T-helper 1 cell treated with Interleukin-12 subunit alpha and Interleukin-12 subunit beta and Interleukin-4 antibody, amounts not matched to agents 30 μg/mL and 1 μg/mL, for 36 hours (primary cell): ENCODE results near the gene TRAF3.
"Not testable (repeated sequence)": the region's sequence is repeated elsewhere in the genome, so short reads cannot be mapped to it uniquely, and the experiment has no call there.

ENCODE experiments used
- H3K27ac Mint-ChIP-seq: one replicate; pipeline ENCODE4 v1.8.0; 2021; ENCODE audit warnings: mild to moderate bottlenecking, mixed read lengths
- H3K27me3 Mint-ChIP-seq: one replicate; pipeline ENCODE4 v1.8.0; 2021; ENCODE audit warnings: low read depth, mixed read lengths
- H3K36me3 Mint-ChIP-seq: one replicate; pipeline ENCODE4 v1.8.0; 2021; ENCODE audit warnings: low read depth, mixed read lengths
- H3K4me1 Mint-ChIP-seq: one replicate; pipeline ENCODE4 v1.8.0; 2021; ENCODE audit warnings: low read depth, mixed read lengths
- H3K4me3 Mint-ChIP-seq: one replicate; pipeline ENCODE4 v1.8.0; 2021; ENCODE audit warnings: mild to moderate bottlenecking, moderate library complexity, mixed read lengths
- H3K9me3 Mint-ChIP-seq: one replicate; pipeline ENCODE4 v1.8.0; 2021; ENCODE audit warnings: mixed read lengths

Gene TRAF3

DNA sequence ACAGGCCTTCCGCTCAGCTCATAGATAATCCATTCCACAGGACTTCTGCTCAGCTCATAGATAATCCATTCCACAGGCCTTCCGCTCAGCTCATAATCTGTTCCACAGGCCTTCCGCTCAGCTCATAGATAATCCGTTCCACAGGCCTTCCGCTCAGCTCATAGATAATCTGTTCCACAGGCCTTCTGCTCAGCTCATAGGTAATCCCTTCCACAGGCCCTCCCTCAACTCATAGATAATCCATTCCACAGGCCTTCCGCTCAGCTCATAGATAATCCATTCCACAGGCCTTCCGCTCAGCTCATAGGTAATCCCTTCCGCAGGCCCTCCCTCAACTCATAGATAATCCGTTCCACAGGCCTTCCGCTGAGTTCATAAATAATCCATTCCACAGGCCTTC is 100.3 kb downstream of the TRAF3 start:
- H3K4me1 Mint-ChIP-seq, H3K27ac Mint-ChIP-seq, H3K9me3 Mint-ChIP-seq, H3K4me3 Mint-ChIP-seq, H3K27me3 Mint-ChIP-seq: not testable (repeated sequence)
- H3K36me3 Mint-ChIP-seq = peaks cover 14% of the 10 kb centered on the region

DNA sequence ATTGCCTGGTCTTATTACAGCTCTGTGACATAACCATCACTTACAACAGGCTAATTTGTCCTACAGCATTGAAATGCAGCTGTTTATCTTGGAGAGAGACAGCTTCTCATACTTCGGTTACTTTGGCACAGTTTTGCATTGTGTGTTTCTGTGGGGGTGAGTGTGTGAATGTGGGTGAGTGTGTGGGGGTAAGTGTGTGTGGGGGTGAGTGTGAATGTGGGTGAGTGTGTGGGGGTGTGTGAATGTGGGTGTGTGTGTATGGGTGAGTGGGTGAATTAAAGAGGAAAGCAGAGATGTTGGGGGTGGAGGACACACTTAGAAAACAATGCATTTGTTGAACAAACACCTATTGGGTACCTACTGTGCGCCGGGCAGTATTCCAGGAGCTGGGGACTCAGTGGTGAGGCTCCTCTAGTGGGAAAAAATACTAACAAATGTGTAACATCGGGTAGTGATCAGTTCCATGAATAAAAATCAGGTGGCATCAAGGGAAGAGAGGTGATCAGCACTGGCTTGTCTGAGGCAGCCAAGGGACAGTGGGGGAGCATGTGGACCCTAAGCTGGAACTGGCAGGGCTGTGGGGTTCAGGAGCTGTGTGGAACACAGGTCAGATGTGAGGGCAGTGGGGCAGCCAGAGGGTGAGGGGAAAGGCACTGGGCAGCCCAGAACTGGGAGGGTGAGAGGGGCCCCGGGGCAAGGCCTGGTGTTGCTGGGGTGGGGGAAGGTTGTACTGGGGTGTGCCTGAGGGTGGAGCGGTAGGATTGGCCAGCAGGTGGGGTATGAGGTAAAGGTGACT is 101.1 kb downstream of the TRAF3 start:
- Mint-ChIP-seq H3K27ac (no peak overlapping the region), H3K36me3 (peaks cover 16% of the 10 kb centered on the region), H3K4me1 (peaks cover 9% of the 10 kb centered on the region), H3K4me3 (no peak overlapping the region), H3K9me3 (no peaks in the 10 kb centered on the region), H3K27me3 (no peaks in the 10 kb centered on the region)

DNA sequence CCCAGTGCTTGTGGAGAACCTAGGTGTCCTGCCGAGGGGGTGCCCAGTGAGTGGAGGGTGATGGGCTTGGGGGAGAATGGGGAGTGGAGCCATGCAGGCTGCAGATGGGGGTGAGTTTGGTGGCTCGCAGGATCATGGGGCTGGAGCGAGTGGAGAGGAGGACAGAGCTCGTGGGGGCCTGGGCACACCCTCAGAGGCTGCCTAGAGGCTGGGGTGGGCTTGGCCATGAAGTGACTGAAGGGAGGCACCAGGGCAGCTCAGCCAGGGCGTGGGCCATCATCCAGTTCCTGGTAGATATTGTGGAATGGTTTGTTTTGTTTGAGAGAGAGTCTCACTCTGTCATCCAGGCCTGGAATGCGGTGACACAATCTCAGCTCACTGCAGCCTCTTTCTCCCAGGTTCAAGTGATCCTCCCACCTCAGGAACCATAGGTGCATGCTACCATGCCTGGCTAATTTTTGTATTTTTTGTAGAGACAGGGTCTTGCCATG is 101.8 kb downstream of the TRAF3 start:
- Mint-ChIP-seq H3K9me3 (no peaks in the 10 kb centered on the region), H3K36me3 (peaks cover 17% of the 10 kb centered on the region), H3K4me1 (peaks cover 9% of the 10 kb centered on the region), H3K27me3 (no peaks in the 10 kb centered on the region), H3K4me3 (no peak overlapping the region), H3K27ac (no peak overlapping the region)

DNA sequence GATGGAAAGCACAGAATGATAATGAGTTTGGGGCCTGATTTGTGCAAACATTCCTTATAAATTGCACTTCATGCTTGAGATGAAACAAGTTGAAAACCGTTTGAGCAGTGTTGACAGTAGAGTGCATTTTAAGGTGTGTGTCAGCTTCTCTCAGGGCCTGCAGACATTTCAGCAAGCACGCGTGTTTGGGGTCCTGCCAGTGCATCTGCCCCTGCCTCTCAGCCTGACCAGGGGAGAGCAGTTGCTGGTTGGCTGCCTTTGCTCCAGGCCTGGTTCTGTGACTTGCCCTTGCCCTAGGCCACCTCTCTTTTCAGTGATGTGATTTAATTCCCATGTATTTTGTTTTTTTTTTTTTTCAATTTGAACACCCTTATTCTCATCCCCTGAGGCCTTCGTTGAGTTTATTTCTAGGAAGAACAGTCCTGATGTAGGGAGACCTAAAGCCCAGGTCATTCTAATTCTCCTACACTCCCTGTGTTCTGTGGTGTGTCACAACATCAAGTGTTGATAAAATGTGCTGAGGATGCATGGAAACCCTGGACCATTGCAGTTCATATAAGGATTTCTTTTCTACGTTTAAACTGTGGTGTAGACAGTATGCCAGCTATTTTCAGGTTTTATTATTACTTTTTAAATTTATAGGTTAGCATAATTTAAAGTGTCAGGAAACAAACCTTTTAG is 105.1 kb downstream of the TRAF3 start:
- Mint-ChIP-seq H3K9me3 (no peaks in the 10 kb centered on the region), H3K27ac (no peak overlapping the region), H3K4me1 (peaks cover 5% of the 10 kb centered on the region), H3K36me3 (peaks cover 35% of the 10 kb centered on the region), H3K4me3 (no peak overlapping the region), H3K27me3 (no peaks in the 10 kb centered on the region)

DNA sequence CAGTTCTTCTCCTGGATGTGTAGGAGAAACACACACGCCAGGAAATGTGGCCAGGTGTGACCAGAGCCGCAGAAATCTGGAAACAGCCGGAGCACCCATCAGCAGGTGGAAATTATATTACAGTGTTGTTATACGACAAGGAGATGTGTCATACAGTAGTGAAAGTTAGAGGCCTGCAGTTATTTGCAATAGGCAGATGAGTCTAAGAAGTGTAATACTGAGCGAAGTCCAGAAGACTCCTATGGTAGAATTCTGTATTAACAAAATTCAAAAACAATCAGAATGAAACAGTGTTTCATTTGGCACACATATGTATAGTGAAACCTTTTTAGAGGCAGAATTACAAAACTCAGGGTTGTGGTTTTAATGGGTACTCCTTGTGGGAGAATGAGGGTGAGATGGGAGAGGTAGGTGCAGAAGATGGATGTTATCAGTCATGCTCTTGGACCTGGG is 105.9 kb downstream of the TRAF3 start:
- Mint-ChIP-seq H3K9me3 (no peaks in the 10 kb centered on the region), H3K27me3 (no peaks in the 10 kb centered on the region), H3K27ac (peak overlapping the region; percentile 5), H3K36me3 (peaks cover 35% of the 10 kb centered on the region), H3K4me3 (no peak overlapping the region), H3K4me1 (peaks cover 5% of the 10 kb centered on the region)

DNA sequence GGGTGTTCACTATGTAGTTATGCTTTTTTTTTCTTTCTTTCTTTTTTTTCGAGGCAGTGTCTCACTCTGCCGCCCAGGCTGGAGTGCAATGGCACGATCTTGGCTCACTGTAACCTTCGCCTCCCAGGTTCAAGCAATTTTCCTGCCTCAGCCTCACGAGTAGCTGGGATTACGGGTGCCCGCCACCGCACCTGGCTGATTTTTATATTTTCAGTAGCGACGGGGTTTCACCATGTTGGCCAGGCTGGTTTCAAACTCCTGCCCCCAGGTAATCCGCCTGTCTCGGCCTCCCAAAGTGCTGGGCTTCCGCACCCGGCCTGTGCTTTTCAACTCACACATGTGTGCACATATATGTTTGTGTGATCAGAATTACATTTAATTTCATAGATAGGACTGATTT is 106.3 kb downstream of the TRAF3 start:
- Mint-ChIP-seq H3K4me3 (no peak overlapping the region), H3K4me1 (peaks cover 5% of the 10 kb centered on the region), H3K27me3 (no peaks in the 10 kb centered on the region), H3K9me3 (no peaks in the 10 kb centered on the region), H3K27ac (peak overlapping the region; percentile 5), H3K36me3 (peaks cover 37% of the 10 kb centered on the region)

DNA sequence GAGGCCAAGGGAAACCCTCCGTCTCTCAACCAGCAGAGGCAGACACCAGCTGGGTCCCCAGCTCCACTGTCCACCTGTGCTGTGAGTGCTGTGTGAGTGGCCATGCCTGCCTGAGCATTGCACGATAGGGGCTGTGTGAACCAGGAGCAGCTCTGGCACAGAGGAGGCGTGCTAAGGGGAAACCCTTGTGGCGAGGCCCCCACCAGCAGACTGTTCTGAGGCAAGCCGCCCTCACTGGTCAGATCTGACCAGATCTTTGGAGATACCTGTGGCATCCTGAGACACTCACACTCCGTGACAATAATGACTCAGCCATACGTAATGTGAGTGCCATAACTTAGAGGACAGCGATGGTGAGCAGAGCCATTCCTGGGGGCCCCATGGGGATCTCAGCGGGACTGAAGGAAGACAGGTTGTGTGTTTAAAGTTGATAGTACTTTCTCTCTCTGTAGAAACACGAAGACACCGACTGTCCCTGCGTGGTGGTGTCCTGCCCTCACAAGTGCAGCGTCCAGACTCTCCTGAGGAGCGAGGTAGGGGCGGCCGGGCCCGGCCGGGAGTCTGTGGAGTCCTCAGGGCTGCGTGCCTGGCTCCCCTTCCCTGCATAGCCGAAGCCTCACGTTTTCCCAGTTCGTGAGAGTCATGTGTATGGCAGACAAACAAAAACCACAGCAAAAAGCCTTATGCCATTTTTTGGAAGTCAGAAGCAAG is 108.6 kb downstream of the TRAF3 start:
- Mint-ChIP-seq H3K9me3 (no peaks in the 10 kb centered on the region), H3K27me3 (no peaks in the 10 kb centered on the region), H3K36me3 (peaks cover 36% of the 10 kb centered on the region), H3K4me1 (peaks cover 5% of the 10 kb centered on the region), H3K4me3 (no peak overlapping the region), H3K27ac (no peak overlapping the region)

DNA sequence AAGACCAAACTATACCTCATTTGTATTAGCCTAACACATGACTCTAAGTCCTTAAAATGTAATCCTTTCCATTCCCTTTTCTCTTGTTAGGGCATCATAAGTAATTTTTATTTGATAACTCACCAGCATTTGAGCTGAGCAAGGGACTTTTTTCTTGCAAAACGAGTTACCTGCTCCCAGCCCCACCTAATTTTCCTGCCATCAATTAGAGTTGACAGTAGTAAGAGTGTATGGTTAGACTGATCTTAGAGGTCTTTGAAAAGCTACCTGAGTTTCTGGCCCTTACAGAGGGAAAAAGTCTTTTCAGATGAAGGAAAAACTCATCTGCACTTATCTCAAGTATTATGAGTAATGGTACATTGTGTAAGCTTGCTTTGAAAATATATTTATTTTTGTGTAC is 111.5 kb downstream of the TRAF3 start:
- H3K4me3 Mint-ChIP-seq = no peak overlapping the region
- H3K27ac Mint-ChIP-seq = no peak overlapping the region
- no peaks in the 10 kb centered on the region for H3K4me1 Mint-ChIP-seq
- peaks cover 42% of the 10 kb centered on the region for H3K36me3 Mint-ChIP-seq
- H3K9me3 Mint-ChIP-seq = no peaks in the 10 kb centered on the region
- H3K27me3 Mint-ChIP-seq = no peaks in the 10 kb centered on the region

DNA sequence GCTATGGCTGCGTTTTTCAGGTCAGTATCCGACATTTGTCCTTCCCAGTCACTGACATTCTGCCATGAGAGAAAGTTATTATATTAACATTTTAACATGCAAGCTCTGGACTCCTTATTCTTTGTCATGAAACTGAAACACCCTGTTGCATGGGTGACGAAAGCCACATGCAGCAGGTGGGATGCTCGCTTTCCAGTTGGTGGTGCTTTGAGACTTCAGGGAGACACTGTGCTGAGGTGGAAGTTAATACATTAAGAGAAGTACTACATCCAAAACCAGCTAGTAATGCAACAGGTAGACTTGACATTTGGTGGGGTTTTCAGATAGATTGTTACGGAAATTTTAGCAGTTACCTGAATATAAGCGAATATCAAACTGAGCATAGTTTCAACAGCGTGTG is 112.4 kb downstream of the TRAF3 start:
- Mint-ChIP-seq H3K27ac (no peak overlapping the region), H3K9me3 (no peaks in the 10 kb centered on the region), H3K4me1 (no peaks in the 10 kb centered on the region), H3K4me3 (no peak overlapping the region), H3K36me3 (peaks cover 38% of the 10 kb centered on the region), H3K27me3 (no peaks in the 10 kb centered on the region)

DNA sequence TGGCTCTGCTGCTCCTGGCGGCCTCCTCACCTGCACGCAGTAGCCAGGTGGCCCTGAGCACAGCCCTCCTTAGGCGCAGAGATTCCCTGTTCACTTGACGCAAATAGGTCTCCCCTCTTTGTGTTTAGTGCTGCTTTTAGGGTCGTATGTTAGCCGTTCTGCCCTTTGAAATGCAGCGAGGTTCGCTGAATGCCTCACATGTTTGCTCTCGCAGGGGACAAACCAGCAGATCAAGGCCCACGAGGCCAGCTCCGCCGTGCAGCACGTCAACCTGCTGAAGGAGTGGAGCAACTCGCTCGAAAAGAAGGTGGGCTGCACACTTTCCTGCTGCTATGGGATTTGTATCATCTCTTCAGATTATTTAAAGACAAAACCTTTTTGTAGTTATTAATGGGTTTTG is 113.9 kb downstream of the TRAF3 start:
- Mint-ChIP-seq H3K27ac (no peak overlapping the region), H3K4me1 (no peaks in the 10 kb centered on the region), H3K36me3 (peaks cover 32% of the 10 kb centered on the region), H3K9me3 (no peaks in the 10 kb centered on the region), H3K27me3 (no peaks in the 10 kb centered on the region), H3K4me3 (no peak overlapping the region)

DNA sequence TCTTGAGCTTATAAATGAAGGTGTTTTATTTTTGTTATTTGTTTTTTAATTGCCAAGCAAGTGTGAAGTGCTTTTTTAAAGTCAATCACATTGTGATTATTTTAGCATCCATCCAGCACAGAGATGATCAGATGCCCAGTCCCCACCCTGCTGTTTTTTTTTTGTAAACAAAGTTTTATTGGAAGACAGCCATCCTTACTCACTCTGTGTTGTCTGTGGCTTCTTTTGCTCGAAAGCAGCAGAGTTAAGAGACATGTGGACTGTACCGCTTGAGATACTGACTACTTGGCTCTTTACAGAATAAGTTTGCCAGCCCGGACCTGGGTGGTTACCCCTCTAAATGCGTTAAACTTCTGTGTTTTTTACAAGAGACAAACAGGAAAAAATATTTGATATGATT is 114.3 kb downstream of the TRAF3 start:
- no peaks in the 10 kb centered on the region for H3K4me1 Mint-ChIP-seq
- no peak overlapping the region for H3K4me3 Mint-ChIP-seq
- H3K36me3 Mint-ChIP-seq = peaks cover 31% of the 10 kb centered on the region
- H3K27me3 Mint-ChIP-seq = no peaks in the 10 kb centered on the region
- no peaks in the 10 kb centered on the region for H3K9me3 Mint-ChIP-seq
- H3K27ac Mint-ChIP-seq = no peak overlapping the region

DNA sequence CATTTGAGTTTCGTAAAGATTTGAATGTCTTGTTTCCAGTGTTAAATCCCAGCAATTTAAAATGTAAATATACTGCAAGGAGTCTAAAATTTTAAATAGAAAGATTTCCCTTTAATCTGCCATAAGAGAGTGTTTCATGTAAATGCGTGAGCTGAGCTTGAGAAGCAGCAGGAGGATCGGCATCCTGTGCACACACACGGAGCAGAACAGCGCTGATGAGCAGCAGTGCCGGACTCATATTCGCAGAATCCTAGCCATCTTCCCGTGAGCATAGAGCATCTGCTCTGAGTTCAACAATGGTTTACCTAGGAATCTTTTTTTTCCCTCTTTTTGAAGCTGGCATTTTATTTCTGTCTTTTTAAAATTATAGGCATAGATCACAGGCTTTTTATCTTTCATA is 115.4 kb downstream of the TRAF3 start:
- Mint-ChIP-seq H3K36me3 (peaks cover 26% of the 10 kb centered on the region), H3K27me3 (no peaks in the 10 kb centered on the region), H3K27ac (no peak overlapping the region), H3K4me1 (peaks cover 2% of the 10 kb centered on the region), H3K4me3 (no peak overlapping the region), H3K9me3 (no peaks in the 10 kb centered on the region)

DNA sequence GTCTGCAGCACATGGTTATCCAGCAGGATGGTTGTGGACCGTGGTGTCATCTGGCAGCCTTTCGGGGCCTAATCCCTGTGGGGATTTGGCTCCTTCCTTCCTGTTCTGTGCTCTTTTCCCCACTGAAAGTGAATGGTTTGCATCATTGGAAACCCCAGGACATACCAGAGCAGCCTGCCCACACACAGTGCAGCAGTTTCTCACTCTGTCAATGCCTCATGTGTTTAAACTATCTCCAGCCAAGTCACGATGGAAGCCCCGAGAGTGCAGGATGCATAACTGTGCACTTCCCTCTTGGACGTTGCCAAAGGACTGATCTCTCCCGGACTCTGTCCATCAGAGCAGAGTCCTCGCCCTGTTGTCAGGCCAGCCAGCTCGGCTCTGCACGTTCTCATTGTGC is 116.2 kb downstream of the TRAF3 start:
- no peak overlapping the region for H3K4me3 Mint-ChIP-seq
- no peaks in the 10 kb centered on the region for H3K9me3 Mint-ChIP-seq
- no peaks in the 10 kb centered on the region for H3K27me3 Mint-ChIP-seq
- H3K27ac Mint-ChIP-seq = no peak overlapping the region
- H3K36me3 Mint-ChIP-seq = peaks cover 28% of the 10 kb centered on the region
- peaks cover 7% of the 10 kb centered on the region for H3K4me1 Mint-ChIP-seq

DNA sequence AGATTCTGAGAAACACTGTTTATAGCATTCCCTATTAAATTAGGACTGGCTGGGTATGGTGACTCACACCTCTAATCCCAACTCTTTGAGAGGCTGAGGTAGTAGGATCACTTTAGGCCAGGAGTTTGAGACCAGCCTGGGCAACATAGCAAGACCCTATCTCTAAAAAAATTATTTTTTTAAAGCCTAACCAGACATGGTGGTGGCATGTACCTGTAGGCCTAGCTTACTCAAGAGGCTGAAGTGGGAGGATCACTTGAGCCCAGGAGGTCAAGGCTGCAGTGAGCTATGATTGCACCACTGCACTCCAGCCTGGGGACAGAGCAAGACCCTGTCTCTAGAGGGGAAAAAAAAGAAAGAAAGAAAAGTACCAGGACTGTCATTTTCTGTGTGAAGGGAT is 119.5 kb downstream of the TRAF3 start:
- H3K4me3 Mint-ChIP-seq, H3K27me3 Mint-ChIP-seq, H3K9me3 Mint-ChIP-seq, H3K27ac Mint-ChIP-seq: not testable (repeated sequence)
- Mint-ChIP-seq H3K36me3 (peaks cover 27% of the 10 kb centered on the region), H3K4me1 (peaks cover 21% of the 10 kb centered on the region)
